ENCODE results near the gene WWC2.

The WWC2 gene

DNA sequence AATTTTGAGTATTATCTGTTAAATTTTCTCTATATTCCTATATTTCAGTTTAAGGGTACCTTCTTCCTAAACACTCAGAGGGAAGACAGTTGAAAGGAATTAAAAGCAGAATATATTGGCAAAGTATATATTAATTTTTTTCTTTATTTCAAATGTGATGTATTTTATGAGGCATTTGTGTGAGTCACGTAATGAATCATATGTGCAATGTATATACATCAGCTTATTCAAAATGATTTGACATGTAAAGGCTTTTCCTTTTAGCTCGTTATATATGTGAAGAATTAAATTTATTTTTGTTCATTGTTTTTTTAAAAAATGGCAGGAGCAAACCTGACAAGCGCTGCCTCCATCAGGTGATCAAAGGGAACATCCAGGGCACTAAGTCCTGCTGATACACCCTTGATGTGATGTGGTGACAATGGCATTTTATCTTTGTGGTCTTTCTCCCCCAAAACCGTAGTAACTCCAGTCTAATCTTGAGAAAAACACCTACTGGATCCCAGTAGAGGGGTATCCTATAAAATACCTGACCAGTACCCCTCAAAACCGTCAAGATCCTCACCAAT is 8.9 kb downstream of the WWC2 start:
- Histone ChIP-seq H3K79me2 (ENCODE audit: low read length) (no peaks in the 10 kb centered on the region), H3K27me3 (ENCODE audit: low read depth, low read length) (no peaks in the 10 kb centered on the region), H3K9me3 (ENCODE audit: insufficient read depth, low read length) (no peaks in the 10 kb centered on the region), H3K36me3 (replicated peaks; ENCODE audit: low read depth, low read length) (no peaks in the 10 kb centered on the region), H3K27ac (ENCODE audit: low read length) (no peak overlapping the region), H3K4me3 (ENCODE audit: low read length) (no peak overlapping the region), H3K4me1 (ENCODE audit: low read length) (no peaks in the 10 kb centered on the region), H4K20me1 (ENCODE audit: insufficient read depth, low read length) (no peaks in the 10 kb centered on the region), H3K9ac (ENCODE audit: low read length) (no peak overlapping the region), H3K4me2 (ENCODE audit: low read length) (no peak overlapping the region), H2AFZ (ENCODE audit: low read depth, low read length) (no peak overlapping the region)
- TF ChIP-seq, protein P1, sequence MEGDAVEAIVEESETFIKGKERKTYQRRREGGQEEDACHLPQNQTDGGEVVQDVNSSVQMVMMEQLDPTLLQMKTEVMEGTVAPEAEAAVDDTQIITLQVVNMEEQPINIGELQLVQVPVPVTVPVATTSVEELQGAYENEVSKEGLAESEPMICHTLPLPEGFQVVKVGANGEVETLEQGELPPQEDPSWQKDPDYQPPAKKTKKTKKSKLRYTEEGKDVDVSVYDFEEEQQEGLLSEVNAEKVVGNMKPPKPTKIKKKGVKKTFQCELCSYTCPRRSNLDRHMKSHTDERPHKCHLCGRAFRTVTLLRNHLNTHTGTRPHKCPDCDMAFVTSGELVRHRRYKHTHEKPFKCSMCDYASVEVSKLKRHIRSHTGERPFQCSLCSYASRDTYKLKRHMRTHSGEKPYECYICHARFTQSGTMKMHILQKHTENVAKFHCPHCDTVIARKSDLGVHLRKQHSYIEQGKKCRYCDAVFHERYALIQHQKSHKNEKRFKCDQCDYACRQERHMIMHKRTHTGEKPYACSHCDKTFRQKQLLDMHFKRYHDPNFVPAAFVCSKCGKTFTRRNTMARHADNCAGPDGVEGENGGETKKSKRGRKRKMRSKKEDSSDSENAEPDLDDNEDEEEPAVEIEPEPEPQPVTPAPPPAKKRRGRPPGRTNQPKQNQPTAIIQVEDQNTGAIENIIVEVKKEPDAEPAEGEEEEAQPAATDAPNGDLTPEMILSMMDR (IDR thresholded peaks at IDR 0.05; ENCODE audit: low read depth, low read length): no peak
- TF ChIP-seq EZH2phosphoT487 (IDR thresholded peaks at IDR 0.05; ENCODE audit: low read depth): no peak

- Histone ChIP-seq H3K4me3 (ENCODE audit: low read length) (no peak overlapping the region), H3K4me2 (ENCODE audit: low read length) (no peak overlapping the region), H3K27me3 (ENCODE audit: low read depth, low read length) (no peaks in the 10 kb centered on the region), H3K9ac (ENCODE audit: low read length) (no peak overlapping the region), H3K4me1 (ENCODE audit: low read length) (no peaks in the 10 kb centered on the region), H3K36me3 (replicated peaks; ENCODE audit: low read depth, low read length) (no peaks in the 10 kb centered on the region), H3K79me2 (ENCODE audit: low read length) (no peaks in the 10 kb centered on the region), H2AFZ (ENCODE audit: low read depth, low read length) (no peak overlapping the region), H4K20me1 (ENCODE audit: insufficient read depth, low read length) (no peaks in the 10 kb centered on the region), H3K9me3 (ENCODE audit: insufficient read depth, low read length) (no peaks in the 10 kb centered on the region), H3K27ac (ENCODE audit: low read length) (no peak overlapping the region)
- no peak for TF ChIP-seq EZH2phosphoT487 (IDR thresholded peaks at IDR 0.05; ENCODE audit: low read depth)
- TF ChIP-seq, protein P1 (IDR thresholded peaks at IDR 0.05; ENCODE audit: low read depth, low read length): no peak
Measured at GRCh38 chr4:183110244-183110643, 11.2 kb downstream of the WWC2 start.

GRCh38 chr4:183111452-183111885 is 12.4 kb downstream of the WWC2 start:
- no peaks in the 10 kb centered on the region for H3K79me2 ChIP-seq (ENCODE audit: low read length)
- H2AFZ ChIP-seq (ENCODE audit: low read depth, low read length): no peak overlapping the region
- TF ChIP-seq, protein P1 (IDR thresholded peaks at IDR 0.05; ENCODE audit: low read depth, low read length): no peak
- no peak for TF ChIP-seq EZH2phosphoT487 (IDR thresholded peaks at IDR 0.05; ENCODE audit: low read depth)
- no peaks in the 10 kb centered on the region for H3K9me3 ChIP-seq (ENCODE audit: insufficient read depth, low read length)
- no peak overlapping the region for H3K27ac ChIP-seq (ENCODE audit: low read length)
- no peaks in the 10 kb centered on the region for H4K20me1 ChIP-seq (ENCODE audit: insufficient read depth, low read length)
- H3K4me3 ChIP-seq (ENCODE audit: low read length): no peak overlapping the region
- no peaks in the 10 kb centered on the region for H3K36me3 ChIP-seq (replicated peaks; ENCODE audit: low read depth, low read length)
- H3K4me2 ChIP-seq (ENCODE audit: low read length): no peak overlapping the region
- H3K27me3 ChIP-seq (ENCODE audit: low read depth, low read length): no peaks in the 10 kb centered on the region
- H3K4me1 ChIP-seq (ENCODE audit: low read length): no peaks in the 10 kb centered on the region
- no peak overlapping the region for H3K9ac ChIP-seq (ENCODE audit: low read length)

DNA sequence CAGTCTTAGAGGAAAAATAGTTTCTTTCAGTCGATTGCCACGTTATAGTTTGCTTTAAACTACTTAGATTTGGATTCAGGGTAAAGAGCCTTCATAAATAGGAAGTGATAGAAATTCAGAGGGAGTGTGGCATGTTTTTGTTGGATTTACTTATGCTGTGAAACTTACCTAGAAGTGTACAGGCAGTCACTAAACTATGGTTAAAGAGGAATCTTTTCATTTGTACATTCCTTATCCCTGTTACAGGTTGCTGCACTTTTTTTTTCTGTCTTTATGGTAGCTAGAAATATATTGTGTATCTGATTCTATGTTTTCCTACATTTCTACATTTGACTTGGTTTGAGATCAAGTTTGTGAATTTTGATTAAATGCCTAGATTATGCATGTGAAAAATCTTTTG is 19.1 kb downstream of the WWC2 start:
- Histone ChIP-seq H3K27me3 (ENCODE audit: low read depth, low read length) (no peaks in the 10 kb centered on the region), H3K79me2 (ENCODE audit: low read length) (no peaks in the 10 kb centered on the region), H4K20me1 (ENCODE audit: insufficient read depth, low read length) (no peaks in the 10 kb centered on the region), H3K36me3 (replicated peaks; ENCODE audit: low read depth, low read length) (no peaks in the 10 kb centered on the region), H3K4me3 (ENCODE audit: low read length) (no peak overlapping the region), H3K4me2 (ENCODE audit: low read length) (no peak overlapping the region), H3K27ac (ENCODE audit: low read length) (no peak overlapping the region), H3K4me1 (ENCODE audit: low read length) (no peaks in the 10 kb centered on the region), H3K9me3 (ENCODE audit: insufficient read depth, low read length) (no peaks in the 10 kb centered on the region), H3K9ac (ENCODE audit: low read length) (no peak overlapping the region), H2AFZ (ENCODE audit: low read depth, low read length) (no peak overlapping the region)
- no peak for TF ChIP-seq EZH2phosphoT487 (IDR thresholded peaks at IDR 0.05; ENCODE audit: low read depth)
- TF ChIP-seq, protein P1 (IDR thresholded peaks at IDR 0.05; ENCODE audit: low read depth, low read length): no peak
